Caco-2 (cell line): ENCODE results near the gene ADARB2. TPM values are rescaled to one million over a fixed set of nuclear protein-coding genes. Genes with fewer than 3 reads are reported as not detected.

Experiments
- BruUV-seq: library from RNA; stranded (reverse); fragments of 400-500 nt; replicated peaks from 2 replicates; lab custom pipeline; 2021; lab: Mats Ljungman, UMichigan
- CTCF ChIA-PET: fragments of 300-600 bp; sonication (Branson Sonifier 250); formaldehyde crosslinking; loops from one replicate; lab custom pipeline; 2022; ENCODE audit warnings: antibody characterized with exemption; lab: Charles Lee
- POLR2A ChIA-PET: fragments of 300-600 bp; sonication (Branson Sonifier 250); formaldehyde crosslinking; loops from one replicate; lab custom pipeline; 2022; ENCODE audit warnings: antibody characterized with exemption; lab: Charles Lee
- DNase-seq, 2 experiments: peaks; one replicate each; pipeline versions ENCODE4 v3.0.0 to v3.0.0-alpha.2; 2020 to 2022
- H3K27me3 ChIP-seq: replicated peaks from 2 replicates; pipeline ENCODE4 v1.6.0; 2011; ENCODE audit warnings: low read length; ENCODE audit not compliant: control insufficient read depth, insufficient read depth
- H3K36me3 ChIP-seq: 2 replicates; pipeline ENCODE4 v1.5.1; 2011; ENCODE audit warnings: low read length; ENCODE audit not compliant: control insufficient read depth, insufficient read depth
- H3K4me1 ChIP-seq: fragments of 250-450 bp; sonication (Bioruptor Pico); 2 replicates; pipeline ENCODE4 v1.5.1; 2020; ENCODE audit warnings: mild to moderate bottlenecking
- H3K4me3 ChIP-seq: 2 replicates; pipeline ENCODE4 v1.5.1; 2011; ENCODE audit warnings: low read depth, mild to moderate bottlenecking, control low read depth, low read length
- H3K9me3 ChIP-seq: fragments of 250-450 bp; sonication (Bioruptor Pico); 2 replicates; pipeline ENCODE4 v1.5.1; 2020; ENCODE audit warnings: mild to moderate bottlenecking, moderate library complexity
- H3K27ac Mint-ChIP-seq: one replicate; pipeline ENCODE4 v1.8.0; 2022; ENCODE audit warnings: mixed read lengths; ENCODE audit not compliant: unreplicated experiment
- H3K27me3 Mint-ChIP-seq: one replicate; pipeline ENCODE4 v1.8.0; 2022; ENCODE audit warnings: mixed read lengths; ENCODE audit not compliant: insufficient read depth, unreplicated experiment
- H3K36me3 Mint-ChIP-seq: one replicate; pipeline ENCODE4 v1.8.0; 2022; ENCODE audit warnings: mild to moderate bottlenecking, mixed read lengths; ENCODE audit not compliant: insufficient read depth, unreplicated experiment
- H3K4me1 Mint-ChIP-seq: one replicate; pipeline ENCODE4 v1.8.0; 2022; ENCODE audit warnings: low read depth, mixed read lengths; ENCODE audit not compliant: unreplicated experiment
- H3K4me3 Mint-ChIP-seq: one replicate; pipeline ENCODE4 v1.8.0; 2022; ENCODE audit warnings: mild to moderate bottlenecking, moderate library complexity, mixed read lengths; ENCODE audit not compliant: unreplicated experiment
- H3K9me3 Mint-ChIP-seq: one replicate; pipeline ENCODE4 v1.8.0; 2022; ENCODE audit warnings: mixed read lengths; ENCODE audit not compliant: unreplicated experiment
- intact Hi-C: fragments of 100-400 bp; cut with micrococcal nuclease; formaldehyde crosslinking; loops from one replicate; pipeline ENCODE4 v1.10.0; 2022; ENCODE audit not compliant: unreplicated experiment
- total RNA-seq: library from RNA; stranded (reverse); gene quantifications from 2 replicates; pipeline ENCODE4 v1.2.3, GENCODE V29; 2022
- TF ChIP-seq, protein P1 (sequence below), 2 experiments: fragments of 200-600 bp in 1 of 2; IDR thresholded peaks; 1 replicate in 1 of 2; 2 replicates in 1 of 2; pipeline versions ENCODE4 v1.5.1 to v1.8.0; 2011 to 2022; ENCODE audit warnings: antibody characterized with exemption in 1 of 2, control low read depth in 1 of 2, inconsistent platforms in 1 of 2, low read depth in 1 of 2, low read length in 1 of 2, mild to moderate bottlenecking in 1 of 2, moderate library complexity in 1 of 2; ENCODE audit not compliant: insufficient read depth in 1 of 2, severe bottlenecking in 1 of 2, unreplicated experiment in 1 of 2

ADARB2 gene
- total RNA-seq, 1 experiment from 2014 or later = 0.27 TPM

DNA sequence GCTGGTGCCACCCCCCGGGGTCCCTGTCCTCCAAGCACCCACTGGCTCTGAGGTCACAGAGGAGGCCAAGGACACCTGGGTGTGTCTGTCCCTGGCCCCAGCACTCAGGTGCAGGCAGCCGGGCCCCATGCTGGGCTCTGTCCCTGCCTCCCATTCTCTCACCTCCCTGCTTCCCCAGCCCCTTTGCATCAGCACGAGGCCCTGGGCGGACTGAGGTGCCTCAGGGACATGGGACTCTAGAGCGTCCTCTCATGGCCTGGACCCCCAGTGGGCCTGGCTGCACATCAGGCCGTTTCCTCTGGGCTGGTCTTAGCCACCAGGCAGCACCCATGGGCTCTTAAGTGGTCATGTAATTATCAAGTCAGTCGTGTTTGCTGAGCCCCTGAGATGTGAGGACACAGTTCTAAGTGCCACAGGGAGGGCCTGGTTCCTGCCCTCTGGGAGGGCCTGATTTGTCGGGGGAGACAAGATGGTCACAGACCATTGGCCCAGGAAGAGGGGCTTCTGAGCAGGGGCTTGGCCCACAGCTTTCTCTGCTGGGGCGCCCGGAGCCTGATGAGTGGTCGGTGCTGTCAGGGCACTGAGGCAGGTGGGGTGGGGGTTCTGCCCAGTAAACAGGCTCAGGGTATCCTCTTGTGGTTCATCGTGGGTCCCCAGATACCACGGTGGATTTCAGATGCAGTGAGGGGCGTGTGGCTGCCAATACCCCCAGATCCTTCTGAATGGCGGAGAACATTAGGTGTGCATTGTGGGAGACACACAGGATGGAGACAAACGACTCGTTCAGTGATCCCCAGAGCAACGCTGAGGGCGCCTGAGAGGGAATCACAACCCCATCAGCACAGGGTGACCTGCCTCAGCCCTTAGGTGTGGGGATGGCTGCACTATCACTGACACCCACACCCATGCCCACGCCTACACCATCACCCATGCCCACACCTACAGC is 528.7 kb downstream of the ADARB2 start:
- Histone ChIP-seq H3K9me3 (no peaks in the 10 kb centered on the region), H3K36me3 (no peaks in the 10 kb centered on the region), H3K27me3 (no peaks in the 10 kb centered on the region; the same call in 1 of the 2 replicates), H3K4me1 (peaks cover 8% of the 10 kb centered on the region), H3K4me3 (no peak overlapping the region)
- peaks cover 8% of the 10 kb centered on the region for H3K4me1 Mint-ChIP-seq
- H3K27ac Mint-ChIP-seq = no peak overlapping the region
- no peak overlapping the region for H3K4me3 Mint-ChIP-seq
- no TSS peak for BruUV-seq
- intact Hi-C loops = no loop called here
- H3K27me3 Mint-ChIP-seq = peaks cover 9% of the 10 kb centered on the region
- POLR2A ChIA-PET = no interaction called here
- CTCF ChIA-PET = no interaction called here
- DNase-seq = peak in 1 of 2 experiments; percentile 33
- TF ChIP-seq, protein P1, sequence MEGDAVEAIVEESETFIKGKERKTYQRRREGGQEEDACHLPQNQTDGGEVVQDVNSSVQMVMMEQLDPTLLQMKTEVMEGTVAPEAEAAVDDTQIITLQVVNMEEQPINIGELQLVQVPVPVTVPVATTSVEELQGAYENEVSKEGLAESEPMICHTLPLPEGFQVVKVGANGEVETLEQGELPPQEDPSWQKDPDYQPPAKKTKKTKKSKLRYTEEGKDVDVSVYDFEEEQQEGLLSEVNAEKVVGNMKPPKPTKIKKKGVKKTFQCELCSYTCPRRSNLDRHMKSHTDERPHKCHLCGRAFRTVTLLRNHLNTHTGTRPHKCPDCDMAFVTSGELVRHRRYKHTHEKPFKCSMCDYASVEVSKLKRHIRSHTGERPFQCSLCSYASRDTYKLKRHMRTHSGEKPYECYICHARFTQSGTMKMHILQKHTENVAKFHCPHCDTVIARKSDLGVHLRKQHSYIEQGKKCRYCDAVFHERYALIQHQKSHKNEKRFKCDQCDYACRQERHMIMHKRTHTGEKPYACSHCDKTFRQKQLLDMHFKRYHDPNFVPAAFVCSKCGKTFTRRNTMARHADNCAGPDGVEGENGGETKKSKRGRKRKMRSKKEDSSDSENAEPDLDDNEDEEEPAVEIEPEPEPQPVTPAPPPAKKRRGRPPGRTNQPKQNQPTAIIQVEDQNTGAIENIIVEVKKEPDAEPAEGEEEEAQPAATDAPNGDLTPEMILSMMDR (IDR thresholded peaks at IDR 0.05; ENCODE audit: insufficient read depth in 1 of 2, low read depth in 1 of 2, low read length in 1 of 2, severe bottlenecking in 1 of 2, unreplicated experiment in 1 of 2) = no peak
- no peaks in the 10 kb centered on the region for H3K36me3 Mint-ChIP-seq
- H3K9me3 Mint-ChIP-seq = peaks cover 10% of the 10 kb centered on the region

GRCh38 chr10:1206601-1207000 is 530.7 kb downstream of the ADARB2 start:
- H3K4me3 ChIP-seq = no peak overlapping the region
- CTCF ChIA-PET = no interaction called here
- Mint-ChIP-seq H3K27me3 (peaks cover 4% of the 10 kb centered on the region), H3K4me3 (no peak overlapping the region), H3K9me3 (peaks cover 10% of the 10 kb centered on the region), H3K4me1 (peaks cover 16% of the 10 kb centered on the region), H3K27ac (peak overlapping the region; percentile 11), H3K36me3 (no peaks in the 10 kb centered on the region)
- H3K4me1 ChIP-seq = peaks cover 25% of the 10 kb centered on the region
- TF ChIP-seq, protein P1 (IDR thresholded peaks at IDR 0.05; ENCODE audit: insufficient read depth in 1 of 2, low read depth in 1 of 2, low read length in 1 of 2, severe bottlenecking in 1 of 2, unreplicated experiment in 1 of 2) = no peak
- H3K36me3 ChIP-seq = no peaks in the 10 kb centered on the region
- POLR2A ChIA-PET = no interaction called here
- DNase-seq = peak in 1 of 2 experiments; percentile 26
- H3K9me3 ChIP-seq = no peaks in the 10 kb centered on the region
- no peaks in the 10 kb centered on the region for H3K27me3 ChIP-seq
- no TSS peak for BruUV-seq
- intact Hi-C loops = no loop called here

DNA sequence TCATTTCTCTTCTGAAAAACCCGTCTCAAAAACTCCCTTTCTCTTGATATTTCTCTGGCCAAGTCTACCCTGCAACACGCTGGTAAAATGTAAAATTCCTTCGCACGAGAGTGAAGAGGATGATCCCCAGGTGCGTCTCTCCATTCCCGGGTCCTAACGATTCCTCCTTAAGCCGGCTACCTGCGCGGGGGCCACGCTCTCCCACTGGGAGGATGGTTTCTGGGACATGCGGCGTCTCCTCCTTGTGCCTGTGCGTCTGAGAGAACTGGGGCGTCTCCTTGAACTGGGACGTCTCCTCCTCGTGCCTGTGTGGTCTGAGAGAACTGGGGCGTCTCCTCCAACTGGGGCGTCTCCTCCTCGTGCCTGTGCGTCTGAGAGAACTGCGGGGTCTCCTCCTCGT is 531.2 kb downstream of the ADARB2 start:
- Histone ChIP-seq H3K4me3 (no peak overlapping the region), H3K36me3 (no peaks in the 10 kb centered on the region), H3K4me1 (peaks cover 25% of the 10 kb centered on the region), H3K9me3 (no peaks in the 10 kb centered on the region), H3K27me3 (no peaks in the 10 kb centered on the region)
- CTCF ChIA-PET = no interaction called here
- TF ChIP-seq, protein P1 (IDR thresholded peaks at IDR 0.05; ENCODE audit: insufficient read depth in 1 of 2, low read depth in 1 of 2, low read length in 1 of 2, severe bottlenecking in 1 of 2, unreplicated experiment in 1 of 2) = no peak
- Mint-ChIP-seq H3K27me3 (peaks cover 2% of the 10 kb centered on the region), H3K9me3 (peaks cover 10% of the 10 kb centered on the region), H3K4me3 (no peak overlapping the region), H3K4me1 (peaks cover 12% of the 10 kb centered on the region), H3K27ac (peak overlapping the region; percentile 11), H3K36me3 (no peaks in the 10 kb centered on the region)
- POLR2A ChIA-PET = no interaction called here
- no peak for DNase-seq
- intact Hi-C loops = no loop called here
- no TSS peak for BruUV-seq
